ENCODE results near the gene NCOA3.
"Not testable (repeated sequence)": the region's sequence is repeated elsewhere in the genome, so short reads cannot be mapped to it uniquely, and the experiment has no call there.

Gene NCOA3

DNA sequence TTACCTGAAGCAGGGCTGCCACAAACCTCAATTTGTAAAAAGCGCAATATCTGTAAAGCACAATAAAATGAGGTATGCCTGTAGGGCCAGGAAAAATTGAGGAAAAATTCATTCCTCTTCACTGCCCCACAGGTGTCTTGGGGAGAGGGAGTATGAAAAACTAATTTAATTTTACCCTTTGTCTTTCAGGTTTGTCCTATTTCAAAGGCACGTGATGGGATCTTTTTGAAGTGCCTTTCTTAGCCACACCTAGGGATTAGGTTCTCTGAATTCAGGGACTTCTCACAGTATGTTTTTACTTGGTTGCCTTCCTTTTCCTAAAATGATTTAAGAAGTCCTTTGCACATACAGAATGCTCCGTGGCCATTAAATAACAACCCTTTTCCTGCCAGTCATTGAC is 71.9 kb downstream of the NCOA3 start:
- peaks cover 22 to 41% of the 10 kb centered on the region in 2 donors for H3K4me1 ChIP-seq (ENCODE audit: control insufficient read depth in 1 of 2, insufficient read depth in 2 of 2, low read length in 2 of 2)

DNA sequence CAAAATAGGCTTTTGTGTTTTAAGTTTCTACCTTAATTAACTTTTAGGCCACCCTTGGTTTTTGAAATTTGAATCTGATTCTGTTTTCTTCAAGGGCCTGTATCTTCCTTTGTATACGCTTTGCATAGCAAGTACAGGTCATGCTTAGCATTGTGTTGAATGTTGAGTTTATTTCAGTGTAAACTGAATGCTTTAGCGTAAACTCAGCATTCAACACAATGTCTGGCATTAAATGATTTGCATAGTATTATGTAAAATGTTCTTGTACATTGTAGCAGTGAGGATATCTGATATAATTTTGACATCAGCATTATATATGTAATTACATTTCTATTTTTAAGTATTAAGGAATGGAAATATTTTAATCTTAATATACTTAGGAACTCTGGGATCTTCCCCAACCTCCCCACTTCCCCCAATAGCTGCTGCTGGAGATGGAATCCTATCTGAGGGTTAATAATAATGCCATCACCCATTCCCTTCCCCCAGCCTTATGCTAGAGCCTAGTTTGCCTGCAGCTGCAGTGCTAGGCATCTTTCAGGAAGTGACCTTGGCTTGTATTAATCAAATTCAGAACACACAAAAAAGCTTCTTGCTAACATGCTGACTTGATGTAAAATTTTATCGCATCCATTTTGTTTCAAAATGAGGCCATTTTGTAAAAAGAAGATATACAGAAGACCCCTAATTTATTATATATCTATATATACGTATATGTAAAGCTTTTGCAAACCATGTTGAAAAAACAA is 73.1 kb downstream of the NCOA3 start:
- Histone ChIP-seq H3K27me3 (ENCODE audit: low read depth, low read length) (no peaks in the 10 kb centered on the region), H3K4me3 (ENCODE audit: low read depth in 1 of 2, low read length in 2 of 2) (no peak overlapping the region), H3K9me3 (ENCODE audit: control insufficient read depth in 1 of 2, low read length in 2 of 2) (peaks cover 0 to 10% of the 10 kb centered on the region in 2 donors), H3K4me1 (ENCODE audit: control insufficient read depth in 1 of 2, insufficient read depth in 2 of 2, low read length in 2 of 2) (peaks cover 26 to 53% of the 10 kb centered on the region in 2 donors), H3K27ac (ENCODE audit: low read length) (no peak overlapping the region), H3K36me3 (ENCODE audit: control insufficient read depth in 1 of 2, insufficient read depth in 2 of 2, low read length in 2 of 2) (peaks cover 0 to 5% of the 10 kb centered on the region in 2 donors)

More for the DNA sequence above, 71.9 kb downstream of the NCOA3 start:
- H3K4me3 ChIP-seq (ENCODE audit: low read depth in 1 of 2, low read length in 2 of 2), result no peak overlapping the region
- H3K9me3 ChIP-seq (ENCODE audit: control insufficient read depth in 1 of 2, low read length in 2 of 2), result peaks cover 0 to 10% of the 10 kb centered on the region in 2 donors
- no peak overlapping the region for H3K27ac ChIP-seq (ENCODE audit: low read length)
- no peaks in the 10 kb centered on the region for H3K27me3 ChIP-seq (ENCODE audit: low read depth, low read length)
- peaks cover 0 to 5% of the 10 kb centered on the region in 2 donors for H3K36me3 ChIP-seq (ENCODE audit: control insufficient read depth in 1 of 2, insufficient read depth in 2 of 2, low read length in 2 of 2)

GRCh38 chr20:47576516-47577033 is 74.9 kb downstream of the NCOA3 start:
- no peaks in the 10 kb centered on the region for H3K27me3 ChIP-seq (ENCODE audit: low read depth, low read length)
- peaks cover 0 to 5% of the 10 kb centered on the region in 2 donors for H3K9me3 ChIP-seq (ENCODE audit: control insufficient read depth in 1 of 2, low read length in 2 of 2)
- H3K4me1 ChIP-seq (ENCODE audit: control insufficient read depth in 1 of 2, insufficient read depth in 2 of 2, low read length in 2 of 2), result peaks cover 28 to 56% of the 10 kb centered on the region in 2 donors
- peak overlapping the region; percentile 50 for H3K27ac ChIP-seq (ENCODE audit: low read length)
- H3K4me3 ChIP-seq (ENCODE audit: low read depth in 1 of 2, low read length in 2 of 2), result peak overlapping the region; percentile 3 to 35
- H3K36me3 ChIP-seq (ENCODE audit: control insufficient read depth in 1 of 2, insufficient read depth in 2 of 2, low read length in 2 of 2), result peaks cover 0 to 4% of the 10 kb centered on the region in 2 donors

DNA sequence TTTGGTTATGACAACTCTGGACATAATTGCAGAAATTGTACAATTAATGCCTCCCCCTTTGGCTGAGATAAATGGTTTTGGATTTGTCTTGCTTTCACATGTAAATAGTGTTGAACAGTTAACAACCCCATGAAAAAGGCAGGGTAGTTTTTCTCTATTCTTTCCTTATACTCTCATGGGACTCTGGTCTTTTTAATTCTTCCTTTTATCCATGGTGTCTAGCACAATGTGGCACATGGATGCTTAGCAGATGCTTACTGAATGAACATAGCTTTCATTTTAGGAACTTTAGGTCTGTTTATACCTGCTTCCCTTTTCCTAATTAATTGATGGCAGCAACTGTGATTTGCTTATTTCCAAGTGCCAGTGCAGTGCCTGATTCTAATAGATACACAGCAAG is 75.6 kb downstream of the NCOA3 start:
- H3K9me3 ChIP-seq (ENCODE audit: control insufficient read depth in 1 of 2, low read length in 2 of 2), result no peaks in the 10 kb centered on the region
- no peaks in the 10 kb centered on the region for H3K36me3 ChIP-seq (ENCODE audit: control insufficient read depth in 1 of 2, insufficient read depth in 2 of 2, low read length in 2 of 2)
- H3K27me3 ChIP-seq (ENCODE audit: low read depth, low read length), result no peaks in the 10 kb centered on the region
- peak overlapping the region in 1 of 2 donors; percentile 3 for H3K4me3 ChIP-seq (ENCODE audit: low read depth in 1 of 2, low read length in 2 of 2)
- peak overlapping the region; percentile 50 for H3K27ac ChIP-seq (ENCODE audit: low read length)
- H3K4me1 ChIP-seq (ENCODE audit: control insufficient read depth in 1 of 2, insufficient read depth in 2 of 2, low read length in 2 of 2), result peaks cover 28 to 56% of the 10 kb centered on the region in 2 donors

DNA sequence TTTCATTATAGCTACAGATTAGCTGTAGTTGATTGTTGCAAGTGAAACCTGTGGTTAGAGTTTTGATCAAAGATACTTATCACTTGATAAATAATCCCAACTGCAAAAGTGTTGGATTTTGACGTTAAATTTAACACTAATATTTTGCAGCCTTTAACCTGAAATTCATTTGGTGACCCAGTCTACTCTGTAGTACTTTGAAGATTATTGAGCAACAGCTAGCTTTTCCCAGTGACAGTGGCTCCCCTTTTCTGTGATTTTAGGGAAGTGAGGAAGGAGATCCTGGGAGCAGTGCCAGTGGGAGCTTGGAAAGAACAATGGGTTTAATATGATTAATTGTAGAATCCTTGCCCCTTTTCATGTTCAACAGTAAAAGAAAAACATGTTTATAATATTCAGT is 76.9 kb downstream of the NCOA3 start:
- peaks cover 28 to 56% of the 10 kb centered on the region in 2 donors for H3K4me1 ChIP-seq (ENCODE audit: control insufficient read depth in 1 of 2, insufficient read depth in 2 of 2, low read length in 2 of 2)
- H3K4me3 ChIP-seq (ENCODE audit: low read depth in 1 of 2, low read length in 2 of 2), result no peak overlapping the region
- H3K36me3 ChIP-seq (ENCODE audit: control insufficient read depth in 1 of 2, insufficient read depth in 2 of 2, low read length in 2 of 2), result no peaks in the 10 kb centered on the region
- H3K27me3 ChIP-seq (ENCODE audit: low read depth, low read length), result no peaks in the 10 kb centered on the region
- no peak overlapping the region for H3K27ac ChIP-seq (ENCODE audit: low read length)
- no peaks in the 10 kb centered on the region for H3K9me3 ChIP-seq (ENCODE audit: control insufficient read depth in 1 of 2, low read length in 2 of 2)

DNA sequence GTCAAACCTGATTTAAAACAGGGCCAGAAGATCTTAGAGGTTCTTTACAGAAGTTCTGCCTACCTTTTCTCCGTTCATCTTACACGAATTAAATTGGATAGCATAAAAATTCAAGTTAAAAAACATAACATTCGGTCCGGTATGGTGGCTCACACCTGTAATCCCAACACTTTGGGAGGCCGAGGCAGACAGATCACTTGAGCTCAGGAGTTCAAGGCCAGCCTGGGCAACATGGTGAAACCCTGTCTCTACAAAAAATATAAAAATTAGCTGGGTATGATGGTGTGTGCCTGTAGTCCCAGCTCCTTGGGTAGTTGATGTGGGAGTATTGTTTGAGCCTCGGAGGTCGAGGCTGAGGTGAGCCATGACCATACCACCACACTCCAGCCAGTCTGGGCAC is 79.0 kb downstream of the NCOA3 start:
- not testable (repeated sequence) for H3K27me3 ChIP-seq (ENCODE audit: low read depth, low read length); H3K36me3 ChIP-seq (ENCODE audit: control insufficient read depth in 1 of 2, insufficient read depth in 2 of 2, low read length in 2 of 2); H3K9me3 ChIP-seq (ENCODE audit: control insufficient read depth in 1 of 2, low read length in 2 of 2); H3K27ac ChIP-seq (ENCODE audit: low read length); H3K4me3 ChIP-seq (ENCODE audit: low read depth in 1 of 2, low read length in 2 of 2)
- H3K4me1 ChIP-seq (ENCODE audit: control insufficient read depth in 1 of 2, insufficient read depth in 2 of 2, low read length in 2 of 2), result peaks cover 19 to 41% of the 10 kb centered on the region in 2 donors

GRCh38 chr20:47581090-47581489 is 79.4 kb downstream of the NCOA3 start:
- H3K4me3 ChIP-seq (ENCODE audit: low read depth in 1 of 2, low read length in 2 of 2), result no peak overlapping the region
- no peaks in the 10 kb centered on the region for H3K9me3 ChIP-seq (ENCODE audit: control insufficient read depth in 1 of 2, low read length in 2 of 2)
- H3K36me3 ChIP-seq (ENCODE audit: control insufficient read depth in 1 of 2, insufficient read depth in 2 of 2, low read length in 2 of 2), result no peaks in the 10 kb centered on the region
- H3K4me1 ChIP-seq (ENCODE audit: control insufficient read depth in 1 of 2, insufficient read depth in 2 of 2, low read length in 2 of 2), result peaks cover 15 to 37% of the 10 kb centered on the region in 2 donors
- no peak overlapping the region for H3K27ac ChIP-seq (ENCODE audit: low read length)
- H3K27me3 ChIP-seq (ENCODE audit: low read depth, low read length), result no peaks in the 10 kb centered on the region

DNA sequence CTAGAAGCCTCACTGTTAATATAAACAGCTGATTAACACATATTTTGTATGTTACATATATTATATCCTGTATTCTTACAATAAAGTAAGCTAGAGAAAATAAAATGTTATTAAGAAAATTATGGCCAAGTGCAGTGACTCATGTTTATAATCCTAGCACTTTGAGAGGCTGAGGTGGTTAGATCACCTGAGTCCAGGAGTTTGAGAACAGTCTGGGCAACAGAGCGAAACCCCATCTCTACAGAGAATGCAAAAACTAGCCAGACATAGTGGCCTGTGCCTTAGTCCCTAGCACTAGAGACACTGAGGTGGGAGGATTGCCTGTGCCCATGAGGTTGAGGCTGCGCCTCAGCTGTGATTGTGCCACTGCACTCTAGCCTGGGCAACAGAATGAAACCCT is 81.9 kb downstream of the NCOA3 start:
- Histone ChIP-seq H3K36me3 (ENCODE audit: control insufficient read depth in 1 of 2, insufficient read depth in 2 of 2, low read length in 2 of 2) (peaks cover 0 to 6% of the 10 kb centered on the region in 2 donors), H3K9me3 (ENCODE audit: control insufficient read depth in 1 of 2, low read length in 2 of 2) (no peaks in the 10 kb centered on the region), H3K27me3 (ENCODE audit: low read depth, low read length) (no peaks in the 10 kb centered on the region), H3K27ac (ENCODE audit: low read length) (no peak overlapping the region), H3K4me3 (ENCODE audit: low read depth in 1 of 2, low read length in 2 of 2) (no peak overlapping the region), H3K4me1 (ENCODE audit: control insufficient read depth in 1 of 2, insufficient read depth in 2 of 2, low read length in 2 of 2) (peaks cover 6 to 15% of the 10 kb centered on the region in 2 donors)

GRCh38 chr20:47585087-47585747 is 83.5 kb downstream of the NCOA3 start:
- peak overlapping the region; percentile 45 for H3K27ac ChIP-seq (ENCODE audit: low read length)
- H3K9me3 ChIP-seq (ENCODE audit: control insufficient read depth in 1 of 2, low read length in 2 of 2), result no peaks in the 10 kb centered on the region
- no peaks in the 10 kb centered on the region for H3K4me1 ChIP-seq (ENCODE audit: control insufficient read depth in 1 of 2, insufficient read depth in 2 of 2, low read length in 2 of 2)
- H3K27me3 ChIP-seq (ENCODE audit: low read depth, low read length), result no peaks in the 10 kb centered on the region
- peaks cover 0 to 6% of the 10 kb centered on the region in 2 donors for H3K36me3 ChIP-seq (ENCODE audit: control insufficient read depth in 1 of 2, insufficient read depth in 2 of 2, low read length in 2 of 2)
- no peak overlapping the region for H3K4me3 ChIP-seq (ENCODE audit: low read depth in 1 of 2, low read length in 2 of 2)

GRCh38 chr20:47586649-47587294 is 85.1 kb downstream of the NCOA3 start:
- no peaks in the 10 kb centered on the region for H3K9me3 ChIP-seq (ENCODE audit: control insufficient read depth in 1 of 2, low read length in 2 of 2)
- H3K4me3 ChIP-seq (ENCODE audit: low read depth in 1 of 2, low read length in 2 of 2), result no peak overlapping the region
- H3K27ac ChIP-seq (ENCODE audit: low read length), result peak overlapping the region; percentile 1
- no peaks in the 10 kb centered on the region for H3K4me1 ChIP-seq (ENCODE audit: control insufficient read depth in 1 of 2, insufficient read depth in 2 of 2, low read length in 2 of 2)
- H3K36me3 ChIP-seq (ENCODE audit: control insufficient read depth in 1 of 2, insufficient read depth in 2 of 2, low read length in 2 of 2), result peaks cover 0 to 6% of the 10 kb centered on the region in 2 donors
- no peaks in the 10 kb centered on the region for H3K27me3 ChIP-seq (ENCODE audit: low read depth, low read length)

DNA sequence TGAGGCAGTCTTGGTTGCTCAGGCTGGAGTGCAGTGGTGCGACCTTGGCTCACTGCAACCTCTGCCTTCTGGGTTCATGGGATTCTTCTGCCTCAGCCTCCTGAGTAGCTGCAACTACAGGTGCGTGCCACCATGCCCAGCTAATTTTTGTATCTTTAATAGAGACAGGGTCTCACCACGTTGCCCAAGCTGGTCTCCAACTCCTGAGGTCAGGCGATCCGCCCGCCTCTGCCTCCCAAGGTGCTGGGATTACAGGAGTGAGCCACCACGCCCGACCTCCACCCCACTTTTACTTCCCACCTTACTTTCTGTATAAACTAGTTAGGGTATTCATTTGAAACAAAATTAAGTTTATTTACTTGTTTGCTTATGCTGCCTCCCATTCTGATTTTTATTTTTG is 86.5 kb downstream of the NCOA3 start:
- Histone ChIP-seq H3K4me1 (ENCODE audit: control insufficient read depth in 1 of 2, insufficient read depth in 2 of 2, low read length in 2 of 2) (peaks cover 0 to 3% of the 10 kb centered on the region in 2 donors), H3K27ac (ENCODE audit: low read length) (no peak overlapping the region), H3K9me3 (ENCODE audit: control insufficient read depth in 1 of 2, low read length in 2 of 2) (no peaks in the 10 kb centered on the region), H3K27me3 (ENCODE audit: low read depth, low read length) (no peaks in the 10 kb centered on the region), H3K36me3 (ENCODE audit: control insufficient read depth in 1 of 2, insufficient read depth in 2 of 2, low read length in 2 of 2) (peaks cover 0 to 6% of the 10 kb centered on the region in 2 donors), H3K4me3 (ENCODE audit: low read depth in 1 of 2, low read length in 2 of 2) (no peak overlapping the region)

All from muscle layer of duodenum (tissue), 2 donors.